ENCODE data around the gene PLA2G15.

Gene PLA2G15

GRCh38 chr16:68298312-68298711 is 53.1 kb downstream of the PLA2G15 start:
- peaks cover 7% of the 10 kb centered on the region for H3K4me1 Mint-ChIP-seq (ENCODE audit: low read depth)
- H3K27me3 Mint-ChIP-seq (ENCODE audit: low read depth): no peaks in the 10 kb centered on the region
- H3K27ac Mint-ChIP-seq: peak overlapping the region; percentile 17
- DNase-seq (ENCODE audit: low spot score): no peak
- H3K4me3 Mint-ChIP-seq: no peak overlapping the region
- H3K9me3 Mint-ChIP-seq: no peaks in the 10 kb centered on the region
- peaks cover 80% of the 10 kb centered on the region for H3K36me3 Mint-ChIP-seq (ENCODE audit: low read depth)

- H3K4me1 Mint-ChIP-seq (ENCODE audit: low read depth): peaks cover 3% of the 10 kb centered on the region
- DNase-seq (ENCODE audit: low spot score): no peak
- H3K27ac Mint-ChIP-seq: peak overlapping the region; percentile 39
- H3K4me3 Mint-ChIP-seq: no peak overlapping the region
- no peaks in the 10 kb centered on the region for H3K27me3 Mint-ChIP-seq (ENCODE audit: low read depth)
- peaks cover 82% of the 10 kb centered on the region for H3K36me3 Mint-ChIP-seq (ENCODE audit: low read depth)
- no peaks in the 10 kb centered on the region for H3K9me3 Mint-ChIP-seq
These were observed 53.9 kb downstream of the PLA2G15 start for GRCh38 chr16:68298907-68299561.

- H3K27me3 Mint-ChIP-seq (ENCODE audit: low read depth): no peaks in the 10 kb centered on the region
- no peaks in the 10 kb centered on the region for H3K4me1 Mint-ChIP-seq (ENCODE audit: low read depth)
- H3K4me3 Mint-ChIP-seq: no peak overlapping the region
- H3K9me3 Mint-ChIP-seq: no peaks in the 10 kb centered on the region
- no peak for DNase-seq (ENCODE audit: low spot score)
- H3K36me3 Mint-ChIP-seq (ENCODE audit: low read depth): peaks cover 77% of the 10 kb centered on the region
- H3K27ac Mint-ChIP-seq: peak overlapping the region; percentile 39
These were observed 54.6 kb downstream of the PLA2G15 start for GRCh38 chr16:68299571-68300453.

- peaks cover 76% of the 10 kb centered on the region for H3K36me3 Mint-ChIP-seq (ENCODE audit: low read depth)
These were observed 55.7 kb downstream of the PLA2G15 start for GRCh38 chr16:68300734-68301459.

GRCh38 chr16:68306633-68307032 is 61.5 kb downstream of the PLA2G15 start:
- DNase-seq (ENCODE audit: low spot score): no peak
- peaks cover 12% of the 10 kb centered on the region for H3K4me1 Mint-ChIP-seq (ENCODE audit: low read depth)
- no peak overlapping the region for H3K4me3 Mint-ChIP-seq
- H3K9me3 Mint-ChIP-seq: no peaks in the 10 kb centered on the region
- H3K27me3 Mint-ChIP-seq (ENCODE audit: low read depth): no peaks in the 10 kb centered on the region
- no peak overlapping the region for H3K27ac Mint-ChIP-seq
- peaks cover 50% of the 10 kb centered on the region for H3K36me3 Mint-ChIP-seq (ENCODE audit: low read depth)

More at GRCh38 chr16:68300734-68301459, 55.7 kb downstream of the PLA2G15 start:
- H3K9me3 Mint-ChIP-seq: no peaks in the 10 kb centered on the region
- DNase-seq (ENCODE audit: low spot score): no peak
- no peak overlapping the region for H3K4me3 Mint-ChIP-seq
- no peaks in the 10 kb centered on the region for H3K4me1 Mint-ChIP-seq (ENCODE audit: low read depth)
- no peak overlapping the region for H3K27ac Mint-ChIP-seq
- H3K27me3 Mint-ChIP-seq (ENCODE audit: low read depth): no peaks in the 10 kb centered on the region

- peaks cover 36% of the 10 kb centered on the region for H3K36me3 Mint-ChIP-seq (ENCODE audit: low read depth)
- no peaks in the 10 kb centered on the region for H3K9me3 Mint-ChIP-seq
- no peak for DNase-seq (ENCODE audit: low spot score)
- no peaks in the 10 kb centered on the region for H3K27me3 Mint-ChIP-seq (ENCODE audit: low read depth)
- H3K4me1 Mint-ChIP-seq (ENCODE audit: low read depth): peaks cover 30% of the 10 kb centered on the region
- peak overlapping the region; percentile 97 for H3K27ac Mint-ChIP-seq
- peak overlapping the region; percentile 89 for H3K4me3 Mint-ChIP-seq
These were observed 64.6 kb downstream of the PLA2G15 start for GRCh38 chr16:68309799-68310198.

GRCh38 chr16:68310437-68310773 is 65.2 kb downstream of the PLA2G15 start:
- no peak for DNase-seq (ENCODE audit: low spot score)
- Mint-ChIP-seq H3K36me3 (ENCODE audit: low read depth) (peaks cover 30% of the 10 kb centered on the region), H3K27me3 (ENCODE audit: low read depth) (no peaks in the 10 kb centered on the region), H3K4me1 (ENCODE audit: low read depth) (peaks cover 34% of the 10 kb centered on the region), H3K27ac (peak overlapping the region; percentile 97), H3K9me3 (no peaks in the 10 kb centered on the region), H3K4me3 (peak overlapping the region; percentile 89)

Measured in T-helper 2 cell treated with Interferon-gamma antibody and Interleukin-4, amounts not matched to agents 5 μg/mL and 100 μg/mL, for 36 hours (primary cell).